GM12892 (cell line): ENCODE measurements around the gene KIF26A.

Source experiments
- POLR2A ChIP-seq: IDR thresholded peaks from 2 replicates; pipeline ENCODE4 v1.6.1; 2011; ENCODE audit warnings: low read depth, low read length, control low read depth
- POLR2AphosphoS5 ChIP-seq: IDR thresholded peaks from 2 replicates; pipeline ENCODE4 v1.6.1; 2011; ENCODE audit warnings: low read depth, low read length, control low read depth
- TAF1 ChIP-seq: IDR thresholded peaks from 2 replicates; pipeline ENCODE4 v1.6.1; 2011; ENCODE audit warnings: low read depth, mild to moderate bottlenecking, control low read depth, low read length, borderline replicate concordance

DNA sequence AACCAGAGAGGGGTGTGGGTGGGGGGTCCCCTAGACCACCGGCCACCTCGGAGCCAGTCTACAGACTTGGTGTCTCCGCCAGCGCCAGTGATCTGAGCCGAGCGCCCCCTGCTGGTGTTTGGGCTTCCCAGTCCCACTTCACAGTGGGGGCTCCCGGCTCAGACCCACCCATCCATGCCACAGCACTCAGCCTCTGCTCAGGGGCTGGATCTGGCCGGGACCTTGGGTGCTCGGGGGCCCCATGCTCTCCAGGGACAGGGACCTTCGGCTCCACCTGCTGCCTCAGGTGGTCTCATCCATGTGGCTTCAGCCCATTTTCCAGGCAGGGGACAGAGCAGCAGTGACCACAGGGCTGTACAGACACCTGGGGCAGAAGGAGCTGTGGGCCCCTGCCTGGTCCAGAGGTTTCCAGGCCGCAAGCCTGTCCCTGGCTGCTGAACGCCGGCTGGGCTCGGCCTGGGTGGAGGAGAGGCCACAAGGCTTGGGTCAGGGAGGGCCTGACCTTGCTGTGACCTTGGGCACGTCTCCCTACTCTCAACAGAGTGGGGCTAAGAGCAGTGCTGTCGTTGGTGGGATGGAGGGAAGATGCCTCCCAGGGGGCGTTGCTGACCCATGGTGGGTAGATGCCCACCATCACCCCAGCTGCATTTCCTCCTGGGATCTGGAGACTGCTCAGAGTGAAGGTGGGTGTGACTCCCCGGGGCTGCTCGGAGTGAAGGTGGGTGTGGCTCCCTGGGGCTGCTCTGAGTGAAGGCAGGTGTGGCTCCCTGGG lies 86.3 kb downstream of the KIF26A start:
- TF ChIP-seq POLR2AphosphoS5, result no peak
- TF ChIP-seq POLR2A, result no peak
- no peak for TF ChIP-seq TAF1
